Stimulated activated CD8-positive, alpha-beta memory T cell treated with anti-CD3 and anti-CD28 coated beads, Interleukin-4, amount 100 ng/mL, for 48 hours (primary cell): Measurements from ENCODE around the gene NKIRAS2.
A peak's percentile ranks its signal among the peaks of the same experiment; 100 is the strongest.

Source experiments
- DNase-seq: peaks from one replicate; pipeline ENCODE4 v3.0.0-alpha.2; 2020

Gene NKIRAS2

DNA sequence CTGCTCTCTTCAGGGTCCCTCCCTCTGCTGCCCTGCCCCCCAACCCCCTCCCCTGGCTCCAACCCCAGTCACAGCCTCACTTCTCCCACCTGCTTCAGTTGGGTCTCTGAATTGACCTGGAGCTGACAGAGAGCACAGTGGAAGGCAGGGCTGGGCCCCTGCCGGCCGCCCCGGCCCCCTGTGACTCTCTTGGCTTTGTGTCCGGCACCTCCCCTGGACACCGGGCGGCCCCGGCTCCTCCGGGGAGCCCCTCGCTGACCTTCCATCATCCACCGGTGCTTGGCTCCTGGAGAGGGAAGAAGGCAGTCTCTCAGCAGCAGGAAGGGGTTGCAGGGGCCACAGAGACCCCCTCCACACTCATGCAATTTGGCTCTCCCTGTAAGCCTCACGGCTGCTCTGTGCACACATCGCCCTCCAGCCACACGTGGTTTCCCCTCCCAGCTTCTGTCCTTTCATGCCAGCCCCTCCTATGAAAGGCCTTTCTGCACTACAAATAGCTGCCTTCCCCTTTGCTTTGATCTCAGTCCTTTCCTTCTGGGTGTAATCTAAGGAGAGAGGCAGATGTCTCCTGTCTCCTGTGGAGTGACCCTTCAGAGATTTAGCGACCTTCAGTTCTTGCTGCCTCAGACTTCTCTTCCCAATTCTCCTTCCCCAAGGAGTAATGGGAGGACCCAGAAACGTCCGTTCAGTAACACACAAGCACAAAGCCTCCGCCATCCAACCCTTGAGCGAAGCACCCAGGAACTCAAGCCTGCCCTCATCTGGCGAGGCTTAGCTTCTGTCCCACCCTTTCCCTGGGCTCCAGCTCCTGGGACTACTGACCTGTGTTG lies 8.3 kb downstream of the NKIRAS2 start:
- DNase-seq, result no peak

DNA sequence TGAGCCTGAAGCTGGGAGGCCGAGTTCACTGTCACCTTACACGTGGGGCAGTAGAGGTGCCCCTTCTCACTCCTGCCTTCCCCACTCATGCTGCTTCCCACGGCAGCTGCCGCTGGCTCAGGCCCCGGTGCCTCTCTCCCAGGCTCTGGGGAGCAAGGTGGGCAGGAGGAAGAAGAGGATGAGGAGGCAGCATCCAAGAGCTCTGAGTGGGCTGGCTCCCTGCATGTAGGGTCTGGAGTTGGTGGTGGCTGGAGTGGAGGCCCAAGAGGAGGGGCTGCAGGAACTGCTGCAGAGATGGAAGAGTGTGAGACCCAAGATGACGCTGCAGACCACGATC lies 8.9 kb downstream of the NKIRAS2 start:
- no peak for DNase-seq

DNA sequence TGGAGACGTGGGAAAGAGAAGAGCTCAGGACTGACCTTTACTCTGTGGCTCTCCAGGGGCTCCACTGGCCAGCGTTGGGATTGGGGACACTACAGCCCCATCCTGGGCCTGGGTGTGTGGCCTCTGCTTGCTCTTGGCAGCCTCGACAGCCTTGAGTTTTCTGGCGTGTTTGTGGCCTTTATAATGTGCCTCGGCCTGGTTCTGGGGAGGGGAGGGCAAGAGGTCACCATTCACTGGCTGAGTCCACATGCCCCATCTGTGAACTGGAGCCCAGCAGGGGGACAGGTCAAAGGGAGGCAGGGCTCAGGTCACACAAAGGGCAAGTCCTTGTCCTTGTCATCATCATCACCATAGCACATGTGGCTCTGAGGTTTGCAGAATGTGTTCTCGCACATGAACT lies 11.7 kb downstream of the NKIRAS2 start:
- DNase-seq, result no peak

DNA sequence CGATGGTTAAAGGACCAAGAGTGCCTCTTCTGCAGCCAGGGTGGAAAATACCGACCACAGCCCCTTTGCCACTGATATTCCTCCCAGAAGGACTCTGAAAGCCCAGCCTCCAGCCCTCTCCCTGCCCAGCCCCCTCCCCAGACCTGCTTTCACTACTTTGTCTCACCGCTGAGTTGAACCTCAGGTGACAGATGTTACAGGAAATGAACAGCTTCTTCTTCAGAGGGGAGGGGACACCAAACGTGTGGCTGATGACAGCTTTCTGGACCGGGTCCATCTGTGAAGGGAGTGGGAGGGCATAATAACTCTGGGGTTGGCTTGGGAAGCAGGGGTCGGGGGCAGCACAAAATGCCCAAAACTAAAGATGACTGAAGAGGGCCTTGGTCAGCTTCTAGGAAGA lies 14.2 kb downstream of the NKIRAS2 start:
- no peak for DNase-seq

DNA sequence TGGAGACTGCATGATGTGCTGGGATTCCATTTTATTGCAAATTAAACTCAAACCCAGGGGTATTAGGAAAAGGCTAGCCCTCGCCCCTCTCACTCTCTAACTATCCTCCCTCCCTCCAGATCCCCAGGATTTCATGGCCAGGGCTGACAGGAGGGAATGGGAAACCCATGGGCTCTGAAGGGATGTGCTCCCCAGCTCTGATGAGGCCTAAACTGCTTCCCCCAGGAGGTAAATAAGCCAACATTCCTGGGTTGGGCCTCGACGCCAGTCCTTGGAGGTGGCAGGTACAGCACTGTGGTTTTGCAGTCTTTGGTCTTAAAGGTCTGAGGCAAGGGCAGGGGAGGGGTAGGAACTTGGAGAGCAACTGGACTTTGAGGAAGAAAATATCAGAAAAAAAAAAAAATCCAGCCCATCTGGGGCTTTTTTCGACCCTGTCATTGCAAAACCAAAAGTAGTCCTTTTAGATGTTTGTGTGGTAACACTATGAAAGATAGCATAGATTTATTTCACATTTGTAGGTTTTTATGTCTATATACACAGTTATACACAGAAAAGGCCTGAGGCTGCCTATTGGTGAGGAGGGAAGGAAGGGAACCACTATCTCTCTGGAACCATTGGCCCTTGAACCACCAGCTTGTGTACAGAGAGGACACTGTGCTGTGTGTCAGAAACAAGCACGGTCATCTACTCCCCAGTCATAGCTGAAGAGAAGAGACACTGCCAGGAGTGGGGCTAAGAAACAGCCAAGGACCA lies 18.5 kb downstream of the NKIRAS2 start:
- DNase-seq, result no peak

DNA sequence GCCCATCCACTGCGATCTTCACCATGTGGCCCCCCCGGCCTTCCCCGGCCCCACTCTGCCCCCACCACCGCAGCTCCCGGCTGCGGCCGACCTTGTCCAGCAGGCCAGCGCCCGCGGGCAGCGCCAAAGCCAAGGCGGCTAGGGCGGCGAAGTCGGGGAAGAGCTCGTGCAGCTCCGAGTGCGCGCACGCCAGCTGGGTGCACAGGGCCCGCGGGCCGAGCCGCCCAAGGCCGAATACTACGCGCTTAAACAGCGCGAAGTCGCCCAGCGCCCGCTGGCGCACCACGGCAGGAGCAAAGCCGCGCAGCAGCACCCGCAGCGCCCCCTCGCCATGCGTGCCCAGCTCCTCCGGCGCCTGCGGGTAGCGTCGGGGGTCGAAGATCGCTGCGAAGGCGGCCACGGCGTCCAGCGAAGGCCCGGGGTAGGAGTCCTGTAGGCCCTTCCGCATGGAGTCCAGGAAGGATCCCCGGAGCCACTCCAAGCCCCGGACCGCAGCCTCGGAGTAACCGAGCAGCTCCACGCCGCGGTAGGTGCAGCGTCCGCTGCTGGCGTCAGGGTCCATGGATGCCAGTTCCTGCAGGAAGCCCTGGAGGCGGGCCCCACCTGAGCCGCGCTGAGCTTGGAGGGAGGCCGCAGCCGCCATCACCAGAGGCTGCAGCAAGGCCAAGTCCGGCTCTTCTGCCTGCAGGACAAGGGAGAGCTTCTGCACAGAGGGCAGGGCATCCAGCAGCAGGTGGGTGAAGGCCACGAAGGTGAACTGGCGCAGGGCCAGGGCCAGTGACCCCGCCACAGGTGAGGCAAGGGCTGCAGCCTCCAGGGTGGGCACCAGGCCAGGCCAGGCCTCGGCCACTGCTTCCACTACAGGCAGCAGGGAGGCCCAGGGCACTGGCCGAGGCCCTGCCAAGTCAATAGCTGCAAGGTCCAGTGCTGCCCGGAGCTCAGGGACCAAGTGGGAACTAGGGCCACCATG lies 20.2 kb downstream of the NKIRAS2 start:
- no peak for DNase-seq

DNA sequence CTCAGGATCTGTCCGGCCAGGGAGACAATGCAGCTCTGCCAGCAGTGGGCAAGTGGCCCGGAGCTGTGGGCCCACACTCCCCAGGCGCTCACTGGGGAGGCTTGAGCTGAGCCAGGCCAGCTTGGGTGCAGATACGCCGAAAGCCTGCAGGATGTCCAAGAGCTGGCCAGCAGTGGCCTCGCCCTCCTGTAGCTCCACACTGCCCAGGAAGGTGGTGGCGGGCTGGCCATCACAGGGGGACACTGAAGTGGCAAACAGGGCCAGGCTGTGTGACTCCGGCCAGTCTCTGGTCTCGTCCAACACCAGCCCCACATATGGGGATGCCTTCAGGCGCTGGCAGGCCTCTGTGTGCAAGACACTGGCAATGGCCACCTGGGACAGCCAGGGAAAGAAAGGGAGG lies 20.9 kb downstream of the NKIRAS2 start:
- DNase-seq, result no peak

DNA sequence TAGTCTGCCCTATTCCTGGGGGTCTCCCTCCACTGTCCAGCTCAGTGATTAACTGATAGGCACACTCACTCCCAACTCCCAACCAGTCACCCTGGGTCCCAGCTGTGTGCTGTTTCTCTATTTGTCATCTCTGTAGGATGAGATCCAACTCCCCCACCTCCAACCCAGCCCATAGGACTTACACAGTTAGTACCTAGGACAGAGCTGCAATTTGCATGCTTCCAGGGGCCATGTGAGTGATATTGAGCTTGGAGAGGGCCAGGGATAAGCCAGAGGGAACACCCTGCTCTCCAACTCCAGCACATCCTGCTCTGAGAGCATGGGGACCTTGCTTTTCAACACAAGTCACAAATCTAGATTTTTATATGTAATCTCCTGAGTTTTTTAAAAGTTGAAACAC lies 21.7 kb downstream of the NKIRAS2 start:
- no peak for DNase-seq

DNA sequence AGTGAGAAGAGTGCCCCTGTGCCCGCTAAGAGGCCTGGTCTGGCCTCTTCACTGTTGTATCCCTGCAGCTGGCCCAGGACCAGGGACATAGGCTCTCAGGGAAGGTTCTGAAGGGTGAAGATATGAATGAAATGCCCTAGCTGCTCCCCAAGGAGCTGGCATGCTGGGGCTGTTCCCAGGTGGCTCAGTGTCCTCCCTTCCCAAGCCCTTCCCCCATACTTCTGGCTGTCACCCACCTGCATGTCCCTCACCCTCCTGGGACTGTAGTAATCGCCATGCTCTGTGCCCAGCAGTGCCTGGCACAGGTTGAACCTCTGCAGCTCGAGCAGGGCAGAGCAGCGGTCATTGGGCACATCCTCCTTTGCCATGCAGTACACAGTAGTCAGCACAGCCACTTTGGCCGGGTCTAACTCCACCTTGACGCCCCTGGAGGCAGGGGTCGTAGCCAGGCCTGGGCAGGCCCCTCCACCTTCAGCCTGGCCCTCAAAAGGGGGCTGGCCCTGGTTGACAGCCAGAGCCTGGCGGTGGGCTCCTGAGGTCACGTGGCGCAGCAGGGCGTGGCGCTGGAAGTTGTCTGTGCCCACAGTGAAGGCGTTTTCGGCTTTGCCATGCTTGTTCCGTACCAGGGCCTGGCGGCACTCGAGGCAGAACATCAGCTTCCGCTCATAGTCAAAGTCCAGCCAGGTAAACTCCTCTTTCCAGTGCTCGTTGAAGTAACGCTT lies 22.9 kb downstream of the NKIRAS2 start:
- DNase-seq, result no peak

DNA sequence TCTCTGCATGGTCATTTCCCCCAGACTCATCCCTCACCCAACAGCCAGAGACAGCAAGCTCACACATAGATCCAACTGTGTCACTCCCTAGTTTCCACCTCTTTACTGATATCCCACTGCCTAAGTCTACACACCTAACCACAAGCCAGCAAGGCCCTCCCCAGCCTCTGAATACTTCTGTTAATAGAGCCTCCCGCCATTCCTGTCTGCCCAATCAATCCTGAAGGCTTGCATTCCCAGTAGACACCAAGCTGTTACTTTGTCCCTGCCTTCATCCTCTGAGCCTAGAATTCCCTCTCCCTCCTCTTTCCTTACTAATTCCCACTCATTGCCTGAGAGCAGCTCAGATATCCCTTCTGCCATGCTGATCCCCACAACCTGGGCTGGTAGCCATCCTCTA lies 25.8 kb downstream of the NKIRAS2 start:
- no peak for DNase-seq

DNA sequence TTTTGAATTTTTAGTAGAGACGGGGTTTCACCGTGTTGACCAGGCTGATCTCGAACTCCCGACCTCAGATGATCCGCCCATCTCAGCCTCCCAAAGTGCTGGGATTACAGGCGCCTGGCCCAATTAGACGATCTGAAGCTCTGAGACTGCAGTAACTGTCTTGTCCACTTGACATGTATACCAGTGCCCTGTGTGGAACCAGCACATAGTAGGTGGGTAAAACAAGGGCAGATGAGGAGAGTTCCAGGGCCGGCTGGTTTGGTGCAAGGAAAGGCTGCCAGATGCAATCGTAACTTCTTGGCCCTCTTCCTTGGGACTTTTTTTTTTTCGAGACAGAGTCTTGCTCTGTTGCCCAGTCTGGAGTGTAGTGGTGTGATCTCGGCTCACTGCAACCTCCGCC lies 27.5 kb downstream of the NKIRAS2 start:
- no peak for DNase-seq

DNA sequence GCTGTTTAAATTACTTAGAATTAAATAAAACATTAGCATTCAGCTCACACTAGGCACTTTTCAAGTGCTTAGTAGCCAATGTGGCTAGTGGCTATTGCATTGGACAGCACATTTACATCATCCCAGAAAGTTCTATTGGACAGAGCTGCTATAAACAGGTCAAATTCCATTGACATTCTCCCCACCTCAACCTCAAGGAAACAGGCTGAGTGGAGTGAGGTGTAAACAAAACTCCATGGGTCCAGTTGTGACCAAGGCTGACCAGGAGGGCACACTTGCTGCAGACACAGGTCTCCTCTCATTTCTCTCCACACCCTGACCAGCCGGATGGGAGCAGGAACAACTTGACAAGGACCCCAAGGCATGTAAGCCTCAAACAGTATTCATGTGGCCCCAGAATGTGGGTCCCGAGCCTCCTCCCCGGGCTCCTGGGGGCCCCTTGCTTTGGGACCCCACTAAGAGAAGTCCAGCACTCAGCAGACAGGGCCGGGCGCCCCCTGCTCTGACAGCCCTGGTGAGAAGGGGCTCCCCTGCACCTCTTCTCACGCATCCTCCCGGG lies 30.0 kb downstream of the NKIRAS2 start:
- no peak for DNase-seq

DNA sequence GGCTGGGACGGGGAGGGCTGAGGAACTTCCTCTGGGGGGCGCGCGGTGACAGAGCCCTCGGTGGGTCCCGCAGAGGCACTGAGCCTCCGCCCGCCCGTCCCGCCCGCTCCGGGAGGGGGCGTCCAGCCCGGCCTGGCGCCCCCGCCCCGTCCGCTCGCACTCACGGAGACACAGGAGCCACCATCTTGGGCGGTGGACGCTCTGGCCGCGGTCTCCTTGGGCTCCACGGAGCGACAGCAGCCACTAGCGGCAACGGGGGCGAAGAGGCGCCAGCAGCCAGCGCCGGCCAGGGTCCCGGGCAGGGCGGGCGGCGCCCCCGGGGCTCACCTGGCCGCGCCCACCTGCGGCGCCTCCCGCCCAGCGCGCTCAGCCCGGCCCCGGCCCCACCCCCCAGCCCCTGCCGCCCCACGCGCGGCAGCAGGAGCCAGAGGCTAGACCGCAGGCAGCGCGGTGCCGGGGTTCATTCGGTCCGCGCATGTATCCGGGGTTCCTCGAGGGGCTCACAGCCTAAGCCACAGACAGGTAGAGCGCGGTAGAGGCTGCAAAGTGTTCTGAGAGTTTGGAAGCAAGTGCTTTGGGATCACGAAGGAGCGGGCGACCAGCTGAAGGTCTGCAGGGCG lies 30.6 kb downstream of the NKIRAS2 start, which contains the start of gene C17orf113:
Gene C17orf113 (minus strand): TSS at position 209 of the 620 bp plus-strand sequence. CDS start 7,225 bp downstream, outside the sequence.
- peak; percentile 63 for DNase-seq

DNA sequence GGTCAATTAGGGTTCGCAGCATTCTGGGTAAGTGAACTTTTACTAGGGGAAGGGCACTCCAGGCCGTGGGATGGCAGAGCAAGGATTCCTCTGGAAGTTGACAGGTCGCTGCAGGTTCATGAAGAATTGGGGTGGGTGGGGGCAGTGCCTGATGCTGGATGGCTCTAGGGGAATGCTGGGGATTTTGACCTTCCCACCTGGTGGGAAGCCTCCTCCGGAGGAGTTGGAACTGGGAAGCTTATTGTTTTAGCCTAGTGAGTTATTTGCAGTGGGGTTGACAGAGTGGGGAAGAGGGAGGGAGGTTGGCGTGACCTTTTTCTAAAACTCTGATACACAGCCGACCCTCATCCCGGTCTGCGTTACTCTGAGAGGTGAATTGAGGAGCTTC lies 31.1 kb downstream of the NKIRAS2 start:
- DNase-seq, result no peak

DNA sequence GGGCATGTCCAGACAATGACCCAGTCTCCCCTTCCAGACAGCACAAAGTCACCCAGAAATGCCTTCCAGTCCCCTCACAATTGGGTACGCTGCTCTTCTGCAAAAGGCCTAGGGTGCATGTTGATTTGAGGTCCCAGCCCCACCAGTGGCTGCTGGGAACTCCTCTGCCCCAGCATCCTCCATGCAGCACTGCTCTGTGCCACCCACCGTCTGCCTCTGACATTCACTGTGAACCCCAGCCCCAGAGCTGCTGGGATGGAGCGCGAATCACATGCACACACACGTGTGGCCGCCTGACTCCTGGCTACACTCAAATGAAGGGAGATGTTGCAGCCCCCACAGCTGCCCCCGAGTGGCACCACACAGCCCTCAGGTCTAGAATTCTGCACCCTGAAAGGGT lies 31.8 kb downstream of the NKIRAS2 start:
- no peak for DNase-seq

DNA sequence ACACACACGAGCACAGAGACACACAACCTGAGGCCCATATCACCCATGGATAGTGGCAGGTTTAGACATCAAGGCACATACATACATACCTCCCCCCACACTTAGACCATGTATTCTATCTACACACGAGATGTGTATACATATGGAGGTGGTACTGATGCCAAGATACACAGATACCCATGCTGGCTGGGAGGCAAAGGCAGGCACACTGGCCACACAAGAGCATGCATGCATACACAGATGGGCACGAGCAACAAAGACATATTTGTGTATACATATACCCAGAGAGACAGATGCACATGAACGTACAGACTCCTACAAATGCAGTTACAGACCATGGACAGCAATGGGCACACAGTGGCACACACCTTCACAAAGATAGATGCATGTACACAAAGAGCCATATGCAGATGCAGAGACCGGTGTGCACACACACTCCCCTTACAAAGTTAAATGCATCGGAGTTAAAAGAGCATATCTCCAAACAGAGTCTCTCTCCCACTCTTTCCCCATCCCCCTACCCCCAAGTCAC lies 32.5 kb downstream of the NKIRAS2 start:
- no peak for DNase-seq

DNA sequence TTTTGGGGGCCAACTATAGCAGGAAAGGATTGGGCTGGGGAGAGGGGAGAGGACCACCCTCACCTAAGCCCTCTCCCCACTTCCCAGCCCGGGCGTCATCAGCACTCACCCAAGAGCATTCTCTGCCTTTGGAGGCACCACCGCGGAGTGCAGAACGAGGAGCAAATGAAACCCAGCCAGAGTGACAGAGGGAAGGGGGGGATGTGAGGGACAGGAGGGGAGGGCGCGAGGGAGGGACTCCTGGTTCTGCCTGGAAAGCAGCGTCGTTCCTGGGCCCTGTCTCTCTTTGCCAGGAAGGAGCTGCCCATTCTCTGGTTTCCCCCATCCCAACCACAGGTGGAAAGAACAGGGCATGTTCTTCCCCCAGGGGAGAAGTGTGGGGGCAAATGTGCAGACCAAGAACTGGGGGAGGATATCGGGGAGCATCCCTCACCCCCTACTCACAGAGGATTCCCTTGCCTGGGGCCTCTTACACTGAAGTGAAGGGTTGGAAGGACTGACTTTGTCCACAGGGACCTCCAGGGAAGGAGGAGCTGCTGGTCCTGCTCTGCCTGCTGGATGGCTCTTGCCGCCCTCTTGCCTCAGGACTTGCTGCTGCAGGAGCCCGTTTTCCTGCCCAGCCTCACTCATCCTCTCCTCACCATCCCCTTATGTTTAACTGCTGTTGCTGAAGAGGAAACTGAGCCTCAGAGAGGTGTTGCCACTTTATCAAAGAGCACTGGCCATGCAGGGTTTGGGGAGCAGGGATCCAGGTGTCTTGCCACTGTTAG lies 34.0 kb downstream of the NKIRAS2 start:
- DNase-seq, result no peak

DNA sequence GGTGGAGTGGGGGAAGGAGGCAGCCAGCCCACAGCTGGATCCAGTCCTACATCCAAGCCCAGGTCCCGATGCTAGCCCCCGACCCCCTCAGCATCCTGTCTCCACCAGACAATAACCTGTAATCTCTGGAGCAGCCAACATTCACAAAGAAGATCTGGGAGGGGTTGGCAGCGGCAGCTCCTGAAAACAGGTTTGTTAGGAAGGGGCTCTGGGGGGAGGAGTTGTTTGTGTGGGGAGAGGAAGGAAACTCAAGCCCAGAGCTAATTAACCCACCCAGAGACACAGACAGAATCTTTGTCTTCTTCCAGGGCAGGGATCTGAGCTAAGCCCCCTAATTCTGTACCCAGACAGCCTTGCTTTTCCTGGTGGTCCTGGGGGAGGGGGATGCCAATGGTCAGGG lies 35.1 kb downstream of the NKIRAS2 start:
- no peak for DNase-seq

DNA sequence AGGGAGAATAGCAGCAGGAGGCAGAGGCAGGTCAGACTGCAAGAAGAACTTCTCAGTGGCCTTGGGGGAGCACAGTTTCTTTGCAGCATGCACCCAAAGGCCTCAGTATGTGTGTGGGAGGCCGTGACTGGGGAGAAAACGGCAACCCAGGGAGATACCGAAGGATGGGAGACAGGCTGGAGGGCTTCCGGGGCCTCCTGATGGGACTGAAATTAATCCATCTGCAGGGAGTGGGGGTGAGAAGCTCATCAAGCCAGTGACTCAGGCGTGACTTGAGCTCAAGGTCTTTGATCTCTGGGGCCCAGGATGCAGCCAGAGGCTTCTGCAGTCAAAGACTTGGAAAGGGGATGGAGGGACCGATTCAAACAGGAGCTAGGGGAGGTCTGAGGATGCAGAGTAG lies 35.6 kb downstream of the NKIRAS2 start:
- no peak for DNase-seq

DNA sequence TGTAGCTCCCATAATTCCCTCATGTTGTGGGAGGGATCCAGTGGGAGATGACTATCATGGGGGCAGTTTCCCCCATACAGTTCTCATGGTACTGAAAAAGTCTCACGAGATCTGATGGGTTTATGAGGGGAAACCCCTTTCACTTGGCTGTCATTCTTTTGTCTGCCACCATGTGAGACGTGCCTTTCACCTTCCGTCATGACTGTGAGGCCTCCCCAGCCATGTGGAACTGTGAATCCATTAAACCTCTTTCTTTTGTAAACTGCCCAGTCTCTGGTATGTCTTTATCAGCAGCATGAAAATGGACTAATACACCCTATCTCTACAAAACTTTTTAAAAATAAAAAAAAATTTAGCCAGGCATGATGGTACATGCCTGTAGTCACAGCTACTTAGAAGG lies 36.7 kb downstream of the NKIRAS2 start:
- DNase-seq, result no peak

DNA sequence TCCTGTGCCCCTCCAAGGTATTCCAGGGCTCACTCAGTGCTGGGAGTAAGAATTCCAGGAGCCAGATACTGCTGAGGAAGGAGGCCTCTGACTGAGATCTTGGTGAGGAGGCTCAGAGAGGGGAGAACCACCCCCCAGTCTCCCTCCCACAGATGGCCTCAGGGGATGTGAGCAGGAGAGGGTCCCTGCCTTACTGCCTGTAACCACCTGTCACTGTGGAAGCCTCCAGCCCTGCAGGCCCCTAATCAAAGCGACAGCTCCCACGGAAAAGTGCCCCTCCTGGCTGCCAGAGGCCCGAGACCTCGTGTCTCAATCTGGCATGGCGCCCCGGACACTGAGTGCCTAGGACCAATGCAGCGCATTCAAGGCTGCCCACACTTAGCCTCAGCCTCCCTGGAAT lies 38.2 kb downstream of the NKIRAS2 start:
- DNase-seq, result no peak
